A673 (cell line): ENCODE data around the gene EXOC5.

Experiments
- CTCF ChIP-seq: fragments of 300-800, 200-600 bp; sonication (generic); conservative IDR thresholded peaks from 2 replicates; pipeline ENCODE4 v1.5.1; 2017; ENCODE audit warnings: low read depth, mild to moderate bottlenecking, antibody characterized with exemption, low read length, moderate library complexity, mixed read lengths
- EZH2 ChIP-seq: fragments of 200-600 bp; sonication (generic); IDR thresholded peaks from 2 replicates; pipeline ENCODE4 v1.6.1; 2017; ENCODE audit warnings: borderline replicate concordance, low read depth, mild to moderate bottlenecking, mixed read lengths, antibody characterized with exemption, low read length; ENCODE audit not compliant: poor library complexity, severe bottlenecking

- TF ChIP-seq CTCF (no peak), EZH2 (no peak)
Observed at GRCh38 chr14:57243320-57243719, 25.4 kb downstream of the EXOC5 start.
